ENCODE measurements around the gene PEBP1. TPM values are rescaled to one million over a fixed set of nuclear protein-coding genes. Genes with fewer than 3 reads are reported as not detected.

Gene PEBP1
- total and polyA plus RNA-seq, 10 of the 15 experiments (the other 5 are each of a cell fraction or from before 2014, with no cell fraction given), result 79.4 to 415 (median 206) TPM

GRCh38 chr12:118120579-118121363 lies 15.2 kb upstream of the PEBP1 start:
- ChIA-PET CTCF (interaction anchor here (0.5 to 5.1 kb wide), 44 partner anchors 9 to 1448 kb away, joined by 3 to 171 read pairs (median 4); partner anchors contain the start of genes PEBP1, SUDS3 and TAOK3), RAD21 (ENCODE audit: unreplicated experiment) (interaction anchor here (0.7 to 4.9 kb wide), 22 partner anchors 12 to 916 kb away, joined by 3 to 126 read pairs (median 4); partner anchors contain the start of genes PEBP1, SUDS3 and TAOK3), POLR2A (interaction anchor here (0.6 to 1.9 kb wide), 4 partner anchors 15 to 255 kb away, joined by 3 to 19 read pairs (median 5); partner anchors contain the start of genes PEBP1 and SUDS3), SMC1A (ENCODE audit: uncharacterized antibody, unreplicated experiment) (interaction anchor here (0.6 to 4.8 kb wide), 21 partner anchors 9 to 259 kb away, joined by 3 to 105 read pairs (median 4); partner anchors contain the start of genes PEBP1 and SUDS3)
- Histone ChIP-seq H3K79me2 (ENCODE audit: control insufficient read depth, insufficient read depth, low read length) (no peaks in the 10 kb centered on the region), H3K4me3 (no peak overlapping the region), H2AFZ (ENCODE audit: control insufficient read depth, low read depth, low read length) (peak overlapping the region; percentile 95), H3K36me3 (ENCODE audit: control insufficient read depth in 2 of 2, insufficient read depth in 2 of 2, low read length in 1 of 2) (no peaks in the 10 kb centered on the region), H3K4me1 (ENCODE audit: control insufficient read depth, insufficient read depth, low read length) (no peaks in the 10 kb centered on the region; the same call in 1 of the 2 replicates), H3K27me3 (replicated peaks in 1 of 2; ENCODE audit: control insufficient read depth in 2 of 2, insufficient read depth in 2 of 2, low read length in 1 of 2) (no peaks in the 10 kb centered on the region), H3K27ac (ENCODE audit: control insufficient read depth, insufficient read depth) (peak overlapping the region; percentile 83), H3K4me2 (ENCODE audit: control insufficient read depth, insufficient read depth) (no peak overlapping the region), H3K9me3 (replicated peaks; ENCODE audit: control insufficient read depth, insufficient read depth, low read length) (no peaks in the 10 kb centered on the region), H3K9ac (ENCODE audit: control insufficient read depth, insufficient read depth, low read length) (peak overlapping the region; percentile 71), H4K20me1 (ENCODE audit: control insufficient read depth, insufficient read depth) (no peaks in the 10 kb centered on the region)
- no peak for TF ChIP-seq GATAD2B (conservative IDR thresholded peaks at IDR 0.05; ENCODE audit: low read depth)
- no peak for TF ChIP-seq ZBTB33 (IDR thresholded peaks at IDR 0.05)
- peak; percentile 45; the same call in 1 of the 2 replicates for TF ChIP-seq SMC3 (IDR thresholded peaks at IDR 0.05; ENCODE audit: borderline replicate concordance, low read length)
- TF ChIP-seq TAF1 (IDR thresholded peaks at IDR 0.05; ENCODE audit: borderline replicate concordance, low read depth, low read length), result no peak
- no peak for TF ChIP-seq MEF2A (IDR thresholded peaks at IDR 0.05; ENCODE audit: insufficient read depth, low read depth, low read length)
- TF ChIP-seq RB1 (IDR thresholded peaks at IDR 0.05; ENCODE audit: borderline replicate concordance), result no peak
- peak; percentile 88; the same call in 1 of the 2 replicates for TF ChIP-seq ESRRA (IDR thresholded peaks at IDR 0.05; ENCODE audit: low read length)
- TF ChIP-seq CTCF (IDR thresholded peaks at IDR 0.05 in 2 of 3, conservative IDR thresholded peaks at IDR 0.05 in 1 of 3; ENCODE audit: control insufficient read depth in 2 of 3, extremely low read depth in 1 of 3, insufficient read depth in 1 of 3, low read depth in 3 of 3, low read length in 3 of 3), result peak; percentile 50 to 70 (median 64)
- no peak for TF ChIP-seq CHD1 (IDR thresholded peaks at IDR 0.05; ENCODE audit: low read depth, low read length)
- TF ChIP-seq RAD21 (IDR thresholded peaks at IDR 0.05; ENCODE audit: insufficient read depth, low read depth, low read length), result peak; percentile 70
- 0 out of 4 replicates have a peak, but pooled peaks of 1 of the 2 experiments have one; percentile 29 for TF ChIP-seq IKZF2 (IDR thresholded peaks at IDR 0.05)
- 15% methylated on average over 8 of the region's 8 CpGs for WGBS (ENCODE audit: insufficient coverage, insufficient replicate concordance, low lambda C conversion rate, missing lambda C conversion rate)
- no peak for DNase-seq (ENCODE audit: low read depth, low spot score)
- no TSS peak for BruUV-seq (replicated peaks)
- peak; percentile 97 for ATAC-seq
- in situ Hi-C loops (cut with MboI) (loop anchor here (25.0 kb wide), 2 partner anchors 917 to 1417 kb away; no protein-coding TSS in a partner anchor), intact Hi-C loops (cut with micrococcal nuclease; ENCODE audit: unreplicated experiment) (loop anchor here (1.0 kb wide), 1 partner anchor 256 kb away; the partner anchor contains the start of gene SUDS3)
- FAIRE-seq, result peak; percentile 75

Measured in GM12878 (cell line).